OCI-LY3 (cell line): ENCODE results near the gene SCD5.

Experiments
- H2AFZ ChIP-seq: fragments of 200-600, 300-600 bp; shearing (Covaris generic); 2 replicates; pipeline ENCODE4 v1.6.0; 2014; ENCODE audit warnings: antibody characterized with exemption, low read depth, low read length
- H3K27ac ChIP-seq: fragments of 200-600, 300-600 bp; sonication (generic); 2 replicates; pipeline ENCODE4 v1.5.1; 2014; ENCODE audit warnings: mild to moderate bottlenecking, low read length, moderate library complexity, mixed read lengths
- H3K27me3 ChIP-seq: fragments of 200-600, 300-600 bp; sonication (generic); 2 replicates; pipeline ENCODE4 v1.6.1; 2014; ENCODE audit warnings: low read depth, low read length, mixed read lengths
- H3K36me3 ChIP-seq: fragments of 200-600, 300-600 bp; sonication (generic); replicated peaks from 2 replicates; pipeline ENCODE3; 2014; ENCODE audit warnings: low read depth, low read length, mixed read lengths
- H3K4me1 ChIP-seq: fragments of 300-600, 200-600 bp; sonication (generic); 2 replicates; pipeline ENCODE4 v1.6.1; 2014; ENCODE audit warnings: low read length, mixed read lengths
- H3K4me2 ChIP-seq: fragments of 200-600, 300-600 bp; sonication (generic); 2 replicates; pipeline ENCODE4 v1.6.1; 2014; ENCODE audit warnings: low read length, mixed read lengths
- H3K4me3 ChIP-seq: fragments of 300-600, 200-600 bp; sonication (generic); 2 replicates; pipeline ENCODE4 v1.5.1; 2014; ENCODE audit warnings: antibody characterized with exemption, mild to moderate bottlenecking, low read length, moderate library complexity
- H3K79me2 ChIP-seq: fragments of 300-600, 200-600 bp; shearing (Covaris generic); 2 replicates; pipeline ENCODE4 v1.6.1; 2014; ENCODE audit warnings: mild to moderate bottlenecking, low read length, mixed read lengths
- H3K9ac ChIP-seq: fragments of 300-600, 200-600 bp; shearing (Covaris generic); 2 replicates; pipeline ENCODE4 v1.6.0; 2014; ENCODE audit warnings: mild to moderate bottlenecking, low read length, moderate library complexity
- H3K9me3 ChIP-seq: fragments of 200-600, 300-600 bp; shearing (Covaris generic); 2 replicates; pipeline ENCODE4 v1.6.1; 2014; ENCODE audit warnings: low read length, mixed read lengths; ENCODE audit not compliant: insufficient read depth
- H4K20me1 ChIP-seq: fragments of 200-600, 300-600 bp; sonication (generic); 2 replicates; pipeline ENCODE4 v1.6.1; 2016; ENCODE audit warnings: low read length, mixed read lengths; ENCODE audit not compliant: insufficient read depth
- EZH2phosphoT487 ChIP-seq: fragments of 200-600 bp; shearing (Covaris generic); IDR thresholded peaks from 2 replicates; pipeline ENCODE4 v1.6.1; 2018; ENCODE audit warnings: antibody characterized with exemption, mixed run types, low read depth
- TF ChIP-seq, protein P1 (sequence below): fragments of 200-600, 300-600 bp; sonication (generic); IDR thresholded peaks from 2 replicates; pipeline ENCODE4 v1.5.1; 2014; ENCODE audit warnings: antibody characterized with exemption, low read length, low read depth

SCD5 gene

GRCh38 chr4:82629238-82630000, 169.2 kb downstream of the SCD5 start:
- no peak overlapping the region for H3K9ac ChIP-seq
- H3K27ac ChIP-seq, result no peak overlapping the region
- no peaks in the 10 kb centered on the region for H3K79me2 ChIP-seq
- H3K4me1 ChIP-seq, result no peaks in the 10 kb centered on the region
- H3K9me3 ChIP-seq, result no peaks in the 10 kb centered on the region
- no peaks in the 10 kb centered on the region for H3K36me3 ChIP-seq
- no peaks in the 10 kb centered on the region for H4K20me1 ChIP-seq
- H3K27me3 ChIP-seq, result no peaks in the 10 kb centered on the region
- TF ChIP-seq EZH2phosphoT487, result no peak
- TF ChIP-seq, protein P1, sequence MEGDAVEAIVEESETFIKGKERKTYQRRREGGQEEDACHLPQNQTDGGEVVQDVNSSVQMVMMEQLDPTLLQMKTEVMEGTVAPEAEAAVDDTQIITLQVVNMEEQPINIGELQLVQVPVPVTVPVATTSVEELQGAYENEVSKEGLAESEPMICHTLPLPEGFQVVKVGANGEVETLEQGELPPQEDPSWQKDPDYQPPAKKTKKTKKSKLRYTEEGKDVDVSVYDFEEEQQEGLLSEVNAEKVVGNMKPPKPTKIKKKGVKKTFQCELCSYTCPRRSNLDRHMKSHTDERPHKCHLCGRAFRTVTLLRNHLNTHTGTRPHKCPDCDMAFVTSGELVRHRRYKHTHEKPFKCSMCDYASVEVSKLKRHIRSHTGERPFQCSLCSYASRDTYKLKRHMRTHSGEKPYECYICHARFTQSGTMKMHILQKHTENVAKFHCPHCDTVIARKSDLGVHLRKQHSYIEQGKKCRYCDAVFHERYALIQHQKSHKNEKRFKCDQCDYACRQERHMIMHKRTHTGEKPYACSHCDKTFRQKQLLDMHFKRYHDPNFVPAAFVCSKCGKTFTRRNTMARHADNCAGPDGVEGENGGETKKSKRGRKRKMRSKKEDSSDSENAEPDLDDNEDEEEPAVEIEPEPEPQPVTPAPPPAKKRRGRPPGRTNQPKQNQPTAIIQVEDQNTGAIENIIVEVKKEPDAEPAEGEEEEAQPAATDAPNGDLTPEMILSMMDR, result no peak
- no peak overlapping the region for H3K4me2 ChIP-seq
- no peak overlapping the region for H2AFZ ChIP-seq
- H3K4me3 ChIP-seq, result no peak overlapping the region

DNA sequence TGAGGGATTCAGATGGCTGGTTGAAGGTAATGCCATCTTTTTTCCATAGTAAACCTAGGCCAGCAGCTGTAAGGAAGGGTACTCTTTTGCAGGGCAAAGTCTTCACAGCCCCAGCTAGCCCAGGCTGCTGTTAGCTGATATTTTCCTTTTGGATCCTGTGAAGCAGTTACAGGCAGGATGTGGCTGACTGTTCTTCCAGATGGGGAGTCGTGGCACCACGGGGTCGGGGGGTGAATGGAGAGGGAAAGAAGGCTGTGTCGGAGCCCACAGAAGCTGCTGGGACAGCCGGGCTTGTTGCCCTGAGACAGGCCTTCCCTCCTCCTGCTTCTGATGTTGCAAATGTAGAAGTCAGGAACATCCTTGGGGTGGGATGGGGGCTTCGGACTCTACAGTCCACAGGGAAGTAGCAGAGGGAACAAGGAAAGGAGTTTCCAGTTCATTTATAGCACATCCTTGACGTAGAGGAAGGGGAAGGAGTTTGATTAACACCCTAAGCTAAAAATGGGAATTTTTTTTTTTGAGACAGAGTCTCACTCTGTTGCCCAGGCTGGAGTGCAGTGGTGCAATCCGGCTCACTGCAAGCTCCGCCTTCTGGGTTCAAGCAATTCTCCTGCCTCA, 172.2 kb downstream of the SCD5 start:
- Histone ChIP-seq H4K20me1 (no peaks in the 10 kb centered on the region), H3K9ac (no peak overlapping the region), H3K79me2 (no peaks in the 10 kb centered on the region), H2AFZ (no peak overlapping the region), H3K9me3 (no peaks in the 10 kb centered on the region), H3K27me3 (no peaks in the 10 kb centered on the region), H3K4me3 (no peak overlapping the region), H3K36me3 (no peaks in the 10 kb centered on the region), H3K27ac (no peak overlapping the region), H3K4me2 (no peak overlapping the region), H3K4me1 (no peaks in the 10 kb centered on the region)
- TF ChIP-seq, protein P1, result no peak
- no peak for TF ChIP-seq EZH2phosphoT487

DNA sequence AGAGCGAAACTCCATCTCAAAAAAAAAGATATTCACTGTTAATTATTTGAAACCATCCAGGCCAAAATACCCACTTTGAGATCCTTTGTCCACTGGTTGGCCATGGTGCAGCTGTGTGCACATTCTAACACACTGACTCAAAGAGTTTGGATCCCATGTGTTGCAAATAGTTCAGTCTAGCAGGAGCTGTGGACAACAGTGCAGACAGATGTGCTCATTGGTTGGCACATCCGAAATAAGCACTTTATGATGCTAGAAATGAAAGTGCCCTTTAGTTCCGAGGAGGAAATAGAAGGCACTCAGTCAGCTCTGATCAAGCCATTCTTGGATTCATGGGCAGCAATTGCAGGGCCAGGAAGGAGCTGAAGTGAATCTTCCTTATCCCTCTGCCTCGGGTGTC, 173.8 kb downstream of the SCD5 start:
- no peaks in the 10 kb centered on the region for H3K4me1 ChIP-seq
- H4K20me1 ChIP-seq, result no peaks in the 10 kb centered on the region
- no peaks in the 10 kb centered on the region for H3K36me3 ChIP-seq
- no peaks in the 10 kb centered on the region for H3K27me3 ChIP-seq
- TF ChIP-seq, protein P1, result no peak
- TF ChIP-seq EZH2phosphoT487, result no peak
- H3K9me3 ChIP-seq, result no peaks in the 10 kb centered on the region
- H3K4me2 ChIP-seq, result no peak overlapping the region
- no peak overlapping the region for H3K4me3 ChIP-seq
- H2AFZ ChIP-seq, result no peak overlapping the region
- no peak overlapping the region for H3K9ac ChIP-seq
- H3K79me2 ChIP-seq, result no peaks in the 10 kb centered on the region
- H3K27ac ChIP-seq, result no peak overlapping the region

- TF ChIP-seq EZH2phosphoT487, result no peak
- TF ChIP-seq, protein P1, result no peak
- H3K79me2 ChIP-seq, result no peaks in the 10 kb centered on the region
- no peaks in the 10 kb centered on the region for H4K20me1 ChIP-seq
- H3K27ac ChIP-seq, result no peak overlapping the region
- H2AFZ ChIP-seq, result no peak overlapping the region
- H3K4me2 ChIP-seq, result no peak overlapping the region
- no peaks in the 10 kb centered on the region for H3K9me3 ChIP-seq
- no peak overlapping the region for H3K9ac ChIP-seq
- H3K4me3 ChIP-seq, result no peak overlapping the region
- no peaks in the 10 kb centered on the region for H3K27me3 ChIP-seq
- no peaks in the 10 kb centered on the region for H3K4me1 ChIP-seq
- H3K36me3 ChIP-seq, result no peaks in the 10 kb centered on the region
These were observed 175.4 kb downstream of the SCD5 start for GRCh38 chr4:82623121-82623683.
